Tibial nerve (tissue), 4 donors: ENCODE results near the gene SSPN.

Experiments
- EP300 ChIP-seq, 2 donors: sonication (generic); formaldehyde crosslinking; IDR thresholded peaks; one replicate each; pipeline ENCODE4 v1.6.1; 2017; ENCODE audit warnings: antibody characterized with exemption in 2 of 2, mild to moderate bottlenecking in 1 of 2
- TF ChIP-seq, protein P1 (sequence below), 5 experiments: fragments of 200-600 bp in 3 of 5; fragments of 450-650 bp in 2 of 5; sonication (generic) in 3 of 5; IDR thresholded peaks; one replicate each; pipeline ENCODE4 v1.5.1; 2016 to 2019; ENCODE audit warnings: antibody characterized with exemption in 5 of 5, mild to moderate bottlenecking in 3 of 5, moderate library complexity in 2 of 5

DNA sequence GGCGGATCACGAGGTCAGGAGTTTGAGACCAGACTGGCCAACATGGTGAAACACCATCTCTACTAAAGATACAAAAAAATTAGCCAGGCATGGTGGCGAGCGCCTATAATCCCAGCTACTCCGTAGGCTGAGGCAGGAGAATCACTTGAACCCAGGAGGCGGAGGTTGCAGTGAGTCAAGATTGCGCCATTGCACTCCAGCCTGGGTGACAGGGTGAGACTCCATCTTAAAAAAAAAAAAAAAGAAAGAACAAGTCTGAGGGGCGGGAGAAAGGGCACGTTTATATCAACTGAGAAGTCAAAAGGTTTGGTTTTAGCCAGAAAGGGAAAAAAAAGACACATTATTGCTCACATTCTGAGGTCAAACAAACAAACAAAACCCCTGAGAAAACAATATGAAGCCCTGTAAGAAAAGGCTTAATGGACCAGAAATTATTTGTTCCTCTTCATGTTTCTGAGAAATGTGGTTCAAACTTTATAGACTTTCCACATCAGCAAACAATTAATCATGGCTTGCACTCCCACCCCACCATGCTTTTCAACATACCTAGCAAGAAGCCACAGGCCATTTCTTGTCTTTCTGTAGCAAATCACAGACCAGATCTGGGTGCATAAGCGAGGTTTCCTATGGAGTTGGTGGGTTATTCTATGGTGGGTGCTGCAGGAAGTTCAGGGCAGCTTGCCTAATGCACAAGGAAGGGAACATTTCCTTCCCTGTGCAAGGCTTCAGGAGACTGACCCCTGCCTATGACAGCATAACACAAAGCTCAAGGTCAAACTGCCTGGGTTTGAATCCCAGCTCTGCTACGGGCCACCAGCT, 80.1 kb downstream of the SSPN start:
- TF ChIP-seq, protein P1, sequence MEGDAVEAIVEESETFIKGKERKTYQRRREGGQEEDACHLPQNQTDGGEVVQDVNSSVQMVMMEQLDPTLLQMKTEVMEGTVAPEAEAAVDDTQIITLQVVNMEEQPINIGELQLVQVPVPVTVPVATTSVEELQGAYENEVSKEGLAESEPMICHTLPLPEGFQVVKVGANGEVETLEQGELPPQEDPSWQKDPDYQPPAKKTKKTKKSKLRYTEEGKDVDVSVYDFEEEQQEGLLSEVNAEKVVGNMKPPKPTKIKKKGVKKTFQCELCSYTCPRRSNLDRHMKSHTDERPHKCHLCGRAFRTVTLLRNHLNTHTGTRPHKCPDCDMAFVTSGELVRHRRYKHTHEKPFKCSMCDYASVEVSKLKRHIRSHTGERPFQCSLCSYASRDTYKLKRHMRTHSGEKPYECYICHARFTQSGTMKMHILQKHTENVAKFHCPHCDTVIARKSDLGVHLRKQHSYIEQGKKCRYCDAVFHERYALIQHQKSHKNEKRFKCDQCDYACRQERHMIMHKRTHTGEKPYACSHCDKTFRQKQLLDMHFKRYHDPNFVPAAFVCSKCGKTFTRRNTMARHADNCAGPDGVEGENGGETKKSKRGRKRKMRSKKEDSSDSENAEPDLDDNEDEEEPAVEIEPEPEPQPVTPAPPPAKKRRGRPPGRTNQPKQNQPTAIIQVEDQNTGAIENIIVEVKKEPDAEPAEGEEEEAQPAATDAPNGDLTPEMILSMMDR (IDR thresholded peaks at IDR 0.05) = no peak
- no peak for TF ChIP-seq EP300 (IDR thresholded peaks at IDR 0.05)
